ENCODE data around the gene ATL2.
"Not testable (repeated sequence)": the region's sequence is repeated elsewhere in the genome, so short reads cannot be mapped to it uniquely, and the experiment has no call there.

The ATL2 gene

DNA sequence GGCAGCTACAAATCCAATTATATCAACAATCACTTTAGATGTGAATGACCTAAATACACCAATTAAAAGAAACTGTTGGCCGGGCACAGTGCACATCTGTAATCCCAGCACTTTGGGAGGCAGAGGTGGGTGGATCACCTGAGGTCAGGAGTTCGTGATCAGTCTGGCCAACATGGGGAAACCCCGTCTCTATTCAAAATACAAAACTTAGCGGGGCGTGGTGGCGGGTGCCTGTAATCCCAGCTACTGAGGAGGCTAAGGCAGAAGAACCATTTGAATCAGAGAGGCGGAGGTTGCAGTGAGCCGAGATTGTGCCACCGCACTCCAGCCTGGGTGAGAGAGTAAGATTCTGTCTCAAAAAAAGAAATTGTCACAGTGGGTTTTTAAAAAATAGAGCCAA lies 49.5 kb downstream of the ATL2 start:
- no peak for DNase-seq (ENCODE audit: low spot score)

- no peak for DNase-seq (ENCODE audit: low spot score)
Measured at GRCh38 chr2:38323623-38324022, 53.5 kb downstream of the ATL2 start.

DNA sequence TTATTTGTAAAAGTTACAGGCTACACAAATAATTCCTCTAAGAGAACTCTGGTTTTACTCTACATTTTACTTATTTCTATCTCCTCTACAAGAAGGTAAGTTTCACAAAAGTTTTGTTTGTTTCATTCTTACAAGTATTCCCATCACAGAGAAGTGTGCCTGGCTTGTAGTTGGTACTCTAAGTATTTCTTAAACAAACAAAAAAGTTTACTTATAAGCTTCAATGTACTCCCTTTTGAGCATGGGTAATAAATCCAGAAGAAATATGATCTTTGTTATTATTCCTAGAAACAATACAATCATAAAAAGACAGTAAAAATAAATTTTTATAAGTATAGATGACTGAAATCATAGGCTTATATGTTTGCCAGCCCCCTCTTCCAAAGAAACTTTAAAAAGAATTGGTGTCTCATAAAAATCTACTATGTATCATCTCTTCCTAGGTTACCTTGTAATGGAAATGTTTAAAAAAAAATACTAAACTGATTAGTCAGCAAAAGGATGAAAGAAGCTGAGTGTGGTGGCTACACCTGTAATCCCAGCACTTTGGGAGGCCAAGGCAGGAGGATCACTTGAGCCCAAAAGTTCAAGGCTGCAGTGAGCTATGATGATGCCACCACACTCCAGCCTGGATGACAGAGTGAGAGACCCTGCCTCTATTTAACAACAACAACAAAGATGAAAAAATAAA lies 54.7 kb downstream of the ATL2 start:
- no peak for DNase-seq (ENCODE audit: low spot score)

- DNase-seq (ENCODE audit: low spot score), result not testable (repeated sequence)
Measured at GRCh38 chr2:38319240-38319639, 57.8 kb downstream of the ATL2 start.

DNA sequence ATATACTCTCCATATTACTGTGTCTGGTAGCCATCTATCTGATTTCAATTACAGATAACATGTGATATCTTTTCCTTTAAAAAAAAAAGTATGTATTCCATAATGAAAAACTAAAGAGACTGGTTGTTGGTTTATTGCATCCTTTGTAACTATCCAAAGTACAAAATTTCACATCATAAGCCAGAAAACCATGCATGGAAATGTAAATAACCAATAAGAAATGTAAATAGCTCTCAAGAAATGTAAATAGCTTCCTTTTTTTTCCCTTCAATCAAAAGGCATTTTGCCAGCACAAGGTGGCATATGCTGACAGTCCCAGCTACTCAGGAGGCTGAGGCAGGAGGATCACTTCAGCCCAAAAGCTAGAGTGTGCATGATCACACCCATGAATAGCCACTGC lies 59.3 kb downstream of the ATL2 start:
- DNase-seq (ENCODE audit: low spot score), result no peak

DNA sequence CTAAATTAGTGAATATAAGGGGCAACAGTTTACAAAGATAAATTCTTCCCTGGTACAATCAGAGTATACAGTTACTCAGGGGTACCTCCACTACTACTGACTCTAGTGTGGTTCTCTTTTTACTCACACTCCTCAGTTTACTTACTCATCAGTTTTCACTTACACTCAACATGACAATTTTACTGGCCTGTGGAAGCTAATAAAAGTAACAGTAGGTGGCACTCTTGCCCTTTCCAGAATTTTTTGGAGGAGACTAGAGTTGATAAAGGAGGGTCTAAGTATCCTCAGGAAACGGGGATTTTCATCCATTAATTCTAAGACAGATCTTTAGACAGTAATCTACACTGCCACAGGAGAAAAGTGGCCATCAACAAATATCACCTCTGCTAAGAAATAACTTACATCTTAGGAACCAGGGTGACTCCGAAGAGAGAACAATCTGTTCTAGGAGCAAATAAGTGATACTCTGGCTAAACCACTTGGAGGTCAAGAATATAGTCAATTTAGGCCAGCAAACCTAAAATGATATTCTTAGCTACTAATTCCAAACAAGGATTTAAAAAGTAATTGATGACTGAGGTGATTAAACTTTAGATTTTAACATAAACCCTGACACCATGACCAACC lies 61.3 kb downstream of the ATL2 start:
- DNase-seq (ENCODE audit: low spot score), result peak; percentile 53

- no peak for DNase-seq (ENCODE audit: low spot score)
Measured at GRCh38 chr2:38308821-38309220, 68.3 kb downstream of the ATL2 start.

GRCh38 chr2:38301969-38302702 lies 74.9 kb downstream of the ATL2 start:
- DNase-seq (ENCODE audit: low spot score), result no peak

GRCh38 chr2:38301340-38301968 lies 75.6 kb downstream of the ATL2 start:
- no peak for DNase-seq (ENCODE audit: low spot score)

GRCh38 chr2:38298539-38298938 lies 78.5 kb downstream of the ATL2 start:
- DNase-seq (ENCODE audit: low spot score), result no peak

DNA sequence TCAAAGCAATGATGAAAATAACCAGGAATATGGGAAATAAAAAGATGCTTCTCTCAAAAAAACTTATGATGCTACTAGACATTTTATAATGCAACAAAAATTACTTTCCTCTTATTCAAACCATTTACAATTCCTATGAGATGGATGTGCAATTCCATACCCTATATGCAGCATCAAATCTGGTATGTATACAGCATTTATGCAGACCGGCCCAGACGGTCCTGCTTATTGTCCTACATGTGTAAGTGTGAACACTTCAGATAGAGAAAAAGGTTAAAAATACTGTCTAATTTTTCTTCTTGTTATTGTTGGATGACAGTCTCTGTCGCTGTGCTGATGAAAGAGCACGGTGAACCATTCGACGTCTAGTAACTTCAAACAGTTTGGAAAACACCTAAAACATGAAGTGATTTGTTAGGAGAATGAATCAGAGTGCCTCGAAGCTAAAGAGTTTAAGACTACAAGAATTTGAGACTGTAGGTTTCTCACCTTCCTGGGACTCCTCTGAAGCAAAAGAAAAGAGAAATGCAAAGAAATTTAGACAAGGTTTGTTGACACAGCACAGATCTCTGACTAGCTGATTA lies 80.8 kb downstream of the ATL2 start:
- no peak for DNase-seq (ENCODE audit: low spot score)

DNA sequence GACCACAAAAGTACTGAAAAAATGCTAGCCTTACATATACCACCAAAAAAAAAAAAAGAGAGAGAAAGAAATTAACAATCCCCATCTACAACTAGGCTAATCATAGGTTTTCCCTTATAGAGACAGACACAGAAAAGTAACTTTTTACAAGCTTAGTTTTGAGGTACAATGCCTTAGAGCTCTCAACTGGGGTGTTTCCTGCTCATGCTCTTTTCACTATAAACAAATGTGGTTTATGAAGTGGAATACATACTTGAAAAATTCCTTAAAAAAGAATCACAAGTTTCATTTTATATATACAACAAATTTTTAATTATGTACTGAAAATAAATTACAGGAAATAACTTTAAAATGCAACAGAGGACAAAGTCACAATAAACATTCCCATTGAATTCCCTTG lies 82.5 kb downstream of the ATL2 start:
- no peak for DNase-seq (ENCODE audit: low spot score)

- DNase-seq (ENCODE audit: low spot score), result no peak
Measured at GRCh38 chr2:38293152-38293865, 83.8 kb downstream of the ATL2 start.

- no peak for DNase-seq (ENCODE audit: low spot score)
Measured at GRCh38 chr2:38290332-38290731, 86.7 kb downstream of the ATL2 start.

DNA sequence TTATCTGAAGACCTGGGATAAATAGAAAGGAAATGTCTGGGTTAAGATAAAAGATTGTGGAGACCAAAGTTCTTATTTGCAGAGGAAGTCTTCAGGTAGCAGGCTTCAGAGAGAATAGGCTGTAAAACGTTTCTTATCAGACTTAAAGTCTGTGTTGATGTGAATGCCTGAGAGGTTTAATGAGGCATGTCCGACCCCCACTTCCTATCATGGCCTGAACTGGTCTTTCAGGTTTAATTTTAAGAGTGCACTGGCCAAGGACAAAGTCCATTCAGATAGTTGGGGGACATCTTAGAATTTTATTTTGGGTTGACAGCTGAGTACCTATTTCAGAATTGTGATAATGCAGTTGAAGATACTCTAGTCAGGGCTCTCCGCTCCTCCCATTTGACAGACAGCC lies 92.1 kb downstream of the ATL2 start:
- no peak for DNase-seq (ENCODE audit: low spot score)

GRCh38 chr2:38281095-38281742 lies 95.9 kb downstream of the ATL2 start:
- DNase-seq (ENCODE audit: low spot score), result no peak

DNA sequence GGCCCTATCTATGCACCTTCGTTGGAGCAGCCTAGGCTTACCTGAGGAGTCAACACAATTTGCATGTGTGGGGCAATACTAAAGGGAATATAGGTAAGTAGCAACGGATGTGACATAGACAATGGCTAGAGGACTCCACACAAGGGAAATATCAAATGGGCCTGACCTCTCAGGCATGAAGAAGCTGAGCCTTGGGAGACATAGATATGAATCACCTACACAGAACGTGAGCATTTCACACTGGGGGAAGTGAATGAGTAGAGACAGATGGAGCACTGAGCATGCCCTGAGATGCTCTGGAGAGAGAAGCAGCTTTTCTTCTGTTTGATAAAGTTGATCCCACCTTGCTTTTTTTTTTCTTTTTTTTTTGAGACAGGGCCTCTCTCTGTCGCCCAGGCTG lies 97.9 kb downstream of the ATL2 start:
- DNase-seq (ENCODE audit: low spot score), result no peak

DNA sequence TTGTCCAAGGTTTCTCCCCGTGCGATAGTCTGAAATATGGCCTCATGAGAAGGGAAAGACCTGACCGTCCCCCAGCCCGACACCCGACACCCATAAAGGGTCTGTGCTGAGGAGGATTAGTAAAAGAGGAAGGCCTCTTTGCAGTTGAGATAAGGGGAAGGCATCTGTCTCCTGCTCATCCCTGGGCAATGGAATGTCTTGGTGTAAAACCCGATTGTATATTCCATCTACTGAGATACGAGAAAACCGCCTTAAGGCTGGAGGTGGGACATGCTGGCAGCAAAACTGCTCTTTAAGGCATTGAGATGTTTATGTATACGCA lies 99.0 kb downstream of the ATL2 start:
- DNase-seq (ENCODE audit: low spot score), result not testable (repeated sequence)

- DNase-seq (ENCODE audit: low spot score), result no peak
Measured at GRCh38 chr2:38277245-38278116, 99.6 kb downstream of the ATL2 start.
